Measurements from ENCODE around the gene PYCR2.
"Not testable (repeated sequence)": the region's sequence is repeated elsewhere in the genome, so short reads cannot be mapped to it uniquely, and the experiment has no call there.

Gene PYCR2

GRCh38 chr1:225888898-225889601 lies 35.0 kb downstream of the PYCR2 start, which contains the start of gene LEFTY1:
TSS of gene LEFTY1 (minus strand) at chr1:225889146. CDS start at chr1:225889066, 80 bp downstream.
- DNase-seq = no peak

- DNase-seq = no peak
Observed at GRCh38 chr1:225888289-225888897, 35.7 kb downstream of the PYCR2 start.

- DNase-seq = not testable (repeated sequence)
Observed at GRCh38 chr1:225887554-225888288, 36.3 kb downstream of the PYCR2 start.

- no peak for DNase-seq
Observed at GRCh38 chr1:225887030-225887314, 37.1 kb downstream of the PYCR2 start.

- no peak for DNase-seq
Observed at GRCh38 chr1:225886159-225887029, 37.7 kb downstream of the PYCR2 start.

GRCh38 chr1:225885336-225885735 lies 38.7 kb downstream of the PYCR2 start:
- DNase-seq = no peak

GRCh38 chr1:225883616-225884265 lies 40.3 kb downstream of the PYCR2 start:
- DNase-seq = no peak

- peak; percentile 28 for DNase-seq
Observed at GRCh38 chr1:225882694-225883615, 41.1 kb downstream of the PYCR2 start.

- DNase-seq = peak; percentile 81
Observed at GRCh38 chr1:225881959-225882693, 41.9 kb downstream of the PYCR2 start, which contains the start of gene TMEM63A. TSS of gene TMEM63A (minus strand) at chr1:225882380. CDS start at chr1:225877580, 4,800 bp downstream.

GRCh38 chr1:225881081-225881958 lies 42.7 kb downstream of the PYCR2 start:
- DNase-seq = peak; percentile 19

- DNase-seq = no peak
Observed at GRCh38 chr1:225880636-225881035, 43.4 kb downstream of the PYCR2 start.

- no peak for DNase-seq
Observed at GRCh38 chr1:225880222-225880588, 43.8 kb downstream of the PYCR2 start.

- DNase-seq = no peak
Observed at GRCh38 chr1:225879521-225880221, 44.4 kb downstream of the PYCR2 start.

- no peak for DNase-seq
Observed at GRCh38 chr1:225878282-225878681, 45.8 kb downstream of the PYCR2 start.

GRCh38 chr1:225877580-225877979 lies 46.5 kb downstream of the PYCR2 start:
- peak; percentile 17 for DNase-seq

- DNase-seq = no peak
Observed at GRCh38 chr1:225876900-225877510, 47.0 kb downstream of the PYCR2 start.

- no peak for DNase-seq
Observed at GRCh38 chr1:225875044-225875815, 48.8 kb downstream of the PYCR2 start.

GRCh38 chr1:225874431-225874830 lies 49.6 kb downstream of the PYCR2 start:
- DNase-seq = no peak

Measured in fibroblast of skin of right quadriceps (primary cell).